HG02884 (cell line): ENCODE results near the gene MYORG.
"Not testable (repeated sequence)": the region's sequence is repeated elsewhere in the genome, so short reads cannot be mapped to it uniquely, and the experiment has no call there.

Source experiments
- ATAC-seq: cut with Tn5 transposase; IDR thresholded peaks from one replicate; pipeline ENCODE4 v1.9.1; 2021; ENCODE audit warnings: mild to moderate bottlenecking, moderate library complexity; ENCODE audit not compliant: unreplicated experiment

The MYORG gene

DNA sequence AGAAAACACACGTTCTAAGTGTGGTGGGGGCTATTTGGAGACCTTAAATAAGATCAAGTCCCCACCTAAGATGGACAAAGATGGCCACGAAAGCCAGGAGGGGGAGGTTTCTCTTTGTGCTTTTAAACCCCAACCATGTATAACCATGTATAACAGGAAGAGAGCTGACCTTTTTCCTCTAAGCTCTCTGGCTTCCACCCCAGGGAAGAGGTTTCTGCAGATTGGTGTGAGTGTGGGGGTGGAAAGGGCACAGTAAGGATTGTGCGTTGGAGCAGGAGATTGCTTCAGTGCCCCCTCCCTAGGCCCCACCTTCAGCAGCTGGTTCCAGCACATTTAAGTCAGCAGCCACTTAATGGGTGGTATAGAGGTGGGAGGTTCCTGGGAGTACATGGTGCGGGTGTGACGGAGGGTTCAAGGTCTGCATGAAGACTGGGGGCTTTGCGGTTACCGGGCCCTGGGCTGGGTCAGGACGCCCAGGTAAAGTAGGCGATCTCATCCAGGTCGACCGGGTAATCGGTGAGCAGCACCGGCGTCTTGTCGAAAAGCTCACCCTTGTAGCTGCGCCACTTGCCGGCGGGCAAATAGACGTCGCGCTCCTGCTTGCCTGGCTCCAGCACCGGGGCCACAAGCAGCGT lies 6.2 kb downstream of the MYORG start:
- no peak for ATAC-seq

DNA sequence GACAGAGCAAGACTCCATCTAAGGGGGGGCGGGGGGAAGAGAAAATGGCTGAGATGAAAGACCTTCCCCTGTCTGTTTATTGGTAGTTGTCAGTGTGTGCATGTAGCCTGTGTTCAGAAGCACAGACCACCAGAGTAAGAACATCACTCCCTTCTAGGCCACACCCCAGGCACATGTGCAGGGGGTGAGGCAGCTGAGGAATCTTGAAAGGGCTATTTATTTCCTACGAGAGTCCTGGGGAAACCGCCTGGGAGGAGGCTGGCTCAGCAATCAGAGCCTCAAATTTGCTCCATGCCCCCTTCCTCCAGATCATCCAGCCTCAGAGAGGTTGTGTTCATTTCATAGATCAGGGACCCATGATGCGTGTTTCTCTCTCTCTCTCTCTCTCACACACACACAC lies 7.1 kb downstream of the MYORG start:
- ATAC-seq, result no peak

- not testable (repeated sequence) for ATAC-seq
Observed at GRCh38 chr9:34368796-34369195, 7.9 kb downstream of the MYORG start.

DNA sequence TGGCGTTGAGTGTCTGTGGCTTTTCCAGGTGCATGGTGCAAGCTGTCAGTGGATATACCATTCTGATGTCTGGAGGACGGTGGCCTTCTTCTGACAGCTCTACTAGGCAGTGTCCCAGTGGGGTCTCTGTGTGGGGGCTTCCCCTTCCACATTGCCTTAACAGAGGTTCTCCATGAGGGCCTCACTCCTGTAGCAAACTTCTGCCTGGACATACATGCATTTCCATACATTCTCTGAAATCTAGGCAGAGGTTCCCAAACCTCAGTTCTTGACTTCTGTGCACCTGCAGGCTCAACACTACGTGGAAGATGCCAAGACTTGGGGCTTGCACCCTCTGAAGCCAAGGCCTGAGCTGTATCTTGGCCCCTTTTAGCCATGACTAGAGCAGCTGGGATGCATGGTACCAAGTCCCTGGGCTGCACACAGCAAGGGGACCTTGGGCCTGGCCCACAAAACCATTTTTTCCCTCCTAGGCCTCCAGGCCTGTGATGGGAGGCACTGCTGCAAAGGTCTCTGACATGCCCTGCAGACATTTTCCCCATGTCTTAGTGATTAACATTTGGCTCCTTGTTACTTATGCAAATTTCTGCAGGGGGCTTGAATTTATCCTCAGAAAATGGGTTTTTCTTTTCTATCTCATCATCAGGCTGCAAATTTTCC lies 8.8 kb downstream of the MYORG start:
- ATAC-seq, result not testable (repeated sequence)

- ATAC-seq, result no peak
Observed at GRCh38 chr9:34366365-34366764, 10.3 kb downstream of the MYORG start.

DNA sequence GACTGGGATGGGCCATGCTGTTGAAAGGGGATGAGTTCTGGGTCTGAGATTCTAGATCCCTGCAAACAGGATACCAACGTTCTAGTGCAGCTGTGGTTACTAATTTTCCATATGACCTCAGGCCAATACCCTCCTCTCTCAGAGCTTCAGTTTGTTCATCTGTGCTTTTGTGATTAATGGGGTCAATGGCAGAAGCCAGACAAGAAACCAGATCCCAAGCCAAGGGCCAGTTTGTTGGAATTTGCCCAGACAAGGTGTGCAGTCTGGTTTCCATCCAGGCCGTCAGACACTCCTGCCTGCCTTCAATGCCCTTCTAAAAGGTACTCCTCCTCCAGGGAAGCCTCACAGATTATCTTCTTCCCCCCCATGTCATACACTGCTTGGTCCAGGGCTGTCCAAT lies 11.4 kb downstream of the MYORG start:
- no peak for ATAC-seq

DNA sequence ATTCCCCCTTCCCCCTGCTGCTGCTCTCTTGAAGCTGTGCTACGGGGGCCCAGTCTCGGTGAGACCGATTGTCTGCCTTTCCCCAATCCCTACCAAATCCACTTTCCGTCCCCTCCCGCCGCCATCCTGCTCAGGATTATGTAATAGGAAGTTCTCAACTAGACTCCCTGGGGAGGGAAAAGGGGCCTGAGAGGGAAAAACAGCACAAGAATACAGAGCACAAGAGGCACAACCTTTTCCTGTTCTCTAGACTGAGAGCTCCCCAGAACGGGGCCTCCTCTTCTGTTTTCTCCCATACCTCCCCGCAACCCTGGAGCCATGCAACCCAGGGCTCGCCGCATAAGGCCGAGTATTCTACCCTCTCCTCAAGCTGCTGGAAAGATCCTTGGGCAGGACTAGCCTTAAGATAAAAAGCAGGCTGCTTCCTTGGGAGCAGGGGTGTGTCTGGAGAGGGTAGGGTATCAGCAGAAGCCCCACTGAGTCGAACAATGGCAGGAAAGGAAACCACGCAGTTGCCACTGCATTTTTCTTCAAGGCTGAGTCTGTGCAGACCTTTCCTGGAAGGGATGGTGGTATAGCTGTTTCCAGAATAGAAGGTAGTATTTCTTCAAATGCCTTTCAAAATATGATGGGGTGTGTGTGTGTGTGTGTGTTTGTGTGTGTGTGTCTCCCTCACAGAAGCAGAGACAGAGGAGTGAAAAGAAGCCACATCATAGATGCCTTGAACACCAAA lies 12.9 kb downstream of the MYORG start:
- ATAC-seq, result no peak

DNA sequence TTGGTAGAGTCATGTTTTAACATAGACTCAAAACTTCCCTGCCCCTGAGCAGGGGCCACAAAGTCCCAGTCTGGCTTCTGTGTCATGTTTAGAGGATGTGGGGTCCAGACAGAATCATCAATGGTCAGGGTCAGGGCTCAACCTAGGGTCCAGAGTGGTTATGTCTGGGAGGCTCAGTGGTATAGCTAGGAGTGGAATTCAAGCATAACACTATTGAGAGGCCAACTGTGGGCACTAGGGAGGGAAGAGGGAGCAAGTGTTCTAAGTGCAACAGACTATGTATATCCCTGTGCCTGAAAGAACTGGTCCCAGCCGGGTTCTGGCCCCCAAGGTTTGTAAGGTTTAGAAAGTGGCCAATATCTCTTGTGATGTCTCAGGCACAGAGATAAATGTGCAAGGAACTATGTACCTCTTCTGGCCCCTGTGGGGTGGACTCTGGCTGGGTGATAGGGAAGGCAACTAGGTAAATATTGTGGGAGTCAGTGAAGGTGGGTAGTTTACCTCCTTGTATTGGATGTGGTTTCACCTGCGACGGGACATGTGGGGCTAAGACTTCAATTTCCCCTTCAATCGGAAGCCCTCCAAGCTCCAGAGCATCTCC lies 14.0 kb downstream of the MYORG start:
- no peak for ATAC-seq

- not testable (repeated sequence) for ATAC-seq
Observed at GRCh38 chr9:34352957-34353356, 23.7 kb downstream of the MYORG start.

GRCh38 chr9:34352122-34352652 lies 24.5 kb downstream of the MYORG start:
- ATAC-seq, result not testable (repeated sequence)

DNA sequence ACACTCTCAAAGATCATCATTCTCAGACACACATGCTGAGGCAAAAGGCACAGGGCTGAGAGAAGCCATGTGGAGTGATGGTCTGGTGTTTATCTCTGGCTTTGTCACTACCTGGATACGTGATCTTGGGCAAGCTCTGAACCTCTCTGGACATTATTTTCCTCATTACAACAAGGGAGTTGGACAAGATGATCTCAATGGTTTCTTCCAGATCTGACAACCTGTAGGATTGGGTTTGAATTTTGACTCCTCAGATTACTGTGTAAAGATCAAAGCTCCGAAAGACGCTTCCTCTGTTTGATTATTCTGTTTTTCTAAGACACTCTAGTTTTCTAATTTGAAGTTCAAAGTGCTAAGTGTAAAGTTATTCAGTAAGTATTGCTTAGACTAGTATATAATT lies 27.4 kb downstream of the MYORG start:
- ATAC-seq, result no peak

DNA sequence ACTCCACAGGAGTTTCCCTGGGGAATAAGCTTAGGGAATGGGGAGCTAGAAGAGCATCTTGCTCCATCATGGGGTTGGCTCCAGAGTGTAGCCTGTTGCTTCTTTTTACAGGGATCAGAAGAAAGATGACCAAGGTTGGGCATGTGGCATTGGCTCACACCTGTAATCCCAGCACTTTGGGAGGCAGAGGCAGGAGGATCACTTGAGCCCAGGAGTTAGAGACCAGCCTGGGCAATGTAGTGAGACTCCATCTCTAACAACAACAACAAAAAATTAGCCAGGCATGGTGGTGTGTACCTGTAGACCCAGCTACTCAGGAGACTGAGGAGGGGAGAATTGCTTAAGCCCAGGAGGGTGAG lies 28.9 kb downstream of the MYORG start:
- ATAC-seq, result no peak

DNA sequence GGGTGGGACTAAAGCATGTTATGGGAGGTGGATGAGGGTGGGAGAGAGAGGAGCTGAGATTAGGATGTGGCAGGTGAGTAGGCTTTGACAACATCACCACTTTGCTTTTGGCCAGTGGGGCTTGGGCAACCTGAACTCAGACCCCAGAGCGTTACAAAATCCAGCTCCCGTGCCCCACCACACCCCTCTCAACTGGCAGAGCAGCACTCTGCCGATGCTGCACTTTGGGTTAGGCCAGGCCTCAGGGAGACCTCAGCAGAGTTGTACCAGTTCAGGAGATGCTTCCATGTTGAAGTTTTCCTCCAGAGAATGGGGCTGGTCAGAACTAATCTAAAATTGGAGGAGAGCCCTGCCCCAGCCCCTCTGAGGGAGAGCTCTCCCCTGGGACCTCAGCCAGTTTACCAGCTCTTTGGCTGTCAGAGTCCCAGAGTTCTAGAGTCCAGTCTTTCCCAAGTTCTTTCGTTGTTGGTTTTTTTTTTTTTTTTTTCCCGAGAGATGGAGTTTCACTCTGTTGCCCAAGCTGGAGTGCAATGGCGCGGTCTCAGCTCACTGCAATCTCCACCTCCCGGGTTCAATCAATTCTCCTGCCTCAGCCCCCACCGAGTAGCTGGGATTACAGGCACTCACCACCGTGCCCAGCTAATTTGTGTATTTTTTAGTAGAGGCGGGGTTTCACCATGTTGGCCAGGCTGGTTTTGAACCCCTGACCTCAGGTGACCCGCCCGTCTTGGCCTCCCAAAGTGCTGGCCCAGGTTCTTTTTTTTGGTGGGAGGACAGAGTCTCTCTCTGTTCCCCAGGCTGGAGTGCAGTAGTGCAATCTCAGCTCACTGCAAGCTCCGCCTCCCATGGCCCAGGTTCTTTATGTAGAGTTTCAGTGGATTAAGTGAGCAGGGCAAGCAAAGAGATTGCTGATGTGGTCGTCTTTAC lies 29.6 kb downstream of the MYORG start:
- ATAC-seq, result no peak

DNA sequence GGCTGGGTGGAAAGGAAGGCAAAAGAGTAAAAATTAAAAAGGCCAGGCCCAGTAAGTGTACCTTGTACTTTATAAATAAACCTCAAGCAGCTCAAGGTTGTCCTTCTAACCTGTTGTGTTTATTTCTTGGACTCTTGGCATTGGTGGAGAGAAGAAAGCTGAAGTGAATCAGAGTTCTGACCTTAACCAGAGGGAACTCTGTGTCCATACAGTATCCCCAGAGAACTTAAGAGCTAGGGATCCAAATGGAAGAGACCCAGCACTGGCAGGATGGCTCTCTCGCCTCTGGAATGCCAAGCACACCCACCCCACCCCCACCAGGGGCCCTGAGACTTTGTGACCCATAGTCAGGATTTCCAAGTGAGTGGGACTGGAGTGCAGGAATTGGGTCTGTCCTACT lies 33.1 kb downstream of the MYORG start:
- no peak for ATAC-seq

GRCh38 chr9:34343090-34343489 lies 33.6 kb downstream of the MYORG start:
- no peak for ATAC-seq

GRCh38 chr9:34341659-34342295 lies 34.9 kb downstream of the MYORG start:
- no peak for ATAC-seq

DNA sequence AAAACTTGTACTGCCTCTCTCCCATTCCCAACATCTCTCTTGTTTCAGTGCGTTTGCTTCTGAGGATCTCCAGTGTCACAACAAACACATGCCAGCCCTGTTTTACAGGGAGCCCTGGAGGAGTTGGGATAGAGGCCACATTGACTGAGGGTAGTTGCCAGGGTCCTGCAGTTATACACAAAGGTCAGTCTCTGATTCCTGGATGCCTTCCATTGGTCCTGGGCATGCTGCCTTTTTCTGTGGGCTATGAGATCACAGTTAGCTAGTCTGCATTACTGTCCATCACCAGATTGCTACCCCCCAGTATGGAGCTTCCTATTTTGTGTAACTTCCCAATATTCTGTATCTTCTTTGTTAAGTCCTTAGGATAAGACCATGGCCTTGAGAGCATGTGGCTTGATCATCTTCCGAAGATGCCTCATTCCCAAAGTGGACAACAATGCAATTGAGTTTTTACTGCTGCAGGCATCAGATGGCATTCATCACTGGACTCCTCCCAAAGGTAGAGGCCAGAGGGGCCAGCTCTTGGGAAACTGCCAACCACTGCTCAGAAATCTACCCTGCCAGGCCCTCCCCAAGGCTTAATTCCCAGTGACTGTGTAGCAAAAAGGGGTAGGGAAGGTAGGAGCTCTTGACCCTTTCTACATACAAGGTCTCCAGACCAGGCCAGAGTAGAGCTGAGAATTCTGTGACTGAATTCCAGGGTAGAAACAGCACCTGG lies 37.9 kb downstream of the MYORG start:
- ATAC-seq, result no peak

DNA sequence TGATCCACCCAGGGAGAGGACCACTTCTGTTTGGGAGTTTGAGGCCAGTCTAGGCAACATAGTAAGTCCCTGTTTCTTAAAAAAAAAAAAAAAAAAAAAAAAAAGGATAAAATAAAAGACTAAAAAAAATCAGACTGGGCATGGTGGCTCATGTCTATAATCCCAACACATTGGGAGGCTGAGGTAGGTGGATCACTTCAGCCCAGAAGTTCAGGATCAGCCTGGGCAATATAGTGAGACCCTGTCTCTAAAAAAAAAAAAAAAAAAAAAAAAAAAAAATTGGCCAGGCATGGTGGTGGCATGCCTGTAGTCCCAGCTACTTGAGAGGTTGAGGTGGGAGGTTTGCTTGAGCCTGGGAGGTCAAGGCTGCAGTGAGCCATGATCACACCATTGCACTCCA lies 38.6 kb downstream of the MYORG start:
- not testable (repeated sequence) for ATAC-seq

DNA sequence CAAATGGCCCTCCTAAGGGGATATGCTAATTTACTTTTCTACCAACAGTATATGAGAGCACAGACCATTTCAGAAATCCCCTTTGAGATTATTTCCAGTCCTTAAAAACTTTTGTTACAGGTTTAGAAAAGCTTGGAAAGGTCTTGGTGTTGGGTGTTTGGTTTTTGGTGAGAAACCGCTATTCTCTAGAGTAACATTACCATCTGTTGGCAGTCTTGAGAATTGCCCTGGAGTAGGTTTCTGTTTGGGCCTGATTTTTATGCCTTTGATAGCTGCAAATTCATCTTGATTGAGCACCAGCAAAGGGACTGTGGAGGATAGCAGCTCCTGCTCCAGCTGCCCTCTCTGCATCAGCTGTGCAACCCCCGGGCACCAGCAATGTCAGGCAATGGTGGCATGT lies 39.3 kb downstream of the MYORG start:
- no peak for ATAC-seq
